Liver (tissue), 9 donors: ENCODE results near the gene CDHR2. TPM values are rescaled to one million over a fixed set of nuclear protein-coding genes. Genes with fewer than 3 reads are reported as not detected.
A peak's percentile ranks its signal among the peaks of the same experiment; 100 is the strongest.

Source experiments
- DNase-seq: peaks from one replicate; pipeline ENCODE4 v3.0.0-alpha.2; 2017; ENCODE audit warnings: low spot score
- H3K27ac ChIP-seq, 2 donors: one replicate each; pipeline ENCODE4 v1.7.0; 2013; ENCODE audit warnings: inconsistent platforms in 2 of 2, low read length in 2 of 2, control low read depth in 1 of 2, low read depth in 1 of 2, mild to moderate bottlenecking in 1 of 2
- H3K27me3 ChIP-seq, 4 donors: one replicate each; pipeline versions ENCODE4 v1.6.1 to v1.7.0; 2013; ENCODE audit warnings: low read length in 3 of 4, inconsistent platforms in 1 of 4, mild to moderate bottlenecking in 1 of 4, moderate library complexity in 1 of 4; ENCODE audit not compliant: control insufficient read depth in 4 of 4, insufficient read depth in 4 of 4
- H3K36me3 ChIP-seq, 4 donors: one replicate each; pipeline versions ENCODE4 v1.6.1 to v1.7.0; 2013; ENCODE audit warnings: low read length in 3 of 4, mild to moderate bottlenecking in 3 of 4, low read depth in 1 of 4, moderate library complexity in 1 of 4; ENCODE audit not compliant: control insufficient read depth in 4 of 4, insufficient read depth in 3 of 4
- H3K4me1 ChIP-seq, 4 donors: one replicate each; pipeline versions ENCODE4 v1.6.1 to v1.7.0; 2013; ENCODE audit warnings: low read length in 3 of 4, mild to moderate bottlenecking in 3 of 4, moderate library complexity in 1 of 4; ENCODE audit not compliant: control insufficient read depth in 4 of 4, insufficient read depth in 4 of 4
- H3K4me3 ChIP-seq, 3 donors: one replicate each; pipeline versions ENCODE4 v1.6.1 to v1.7.0; 2013; ENCODE audit warnings: low read length in 3 of 3, control low read depth in 1 of 3, low read depth in 1 of 3, mild to moderate bottlenecking in 1 of 3
- H3K9ac ChIP-seq, 2 donors: one replicate each; pipeline ENCODE4 v1.7.0; 2013; ENCODE audit warnings: low read length in 2 of 2, mild to moderate bottlenecking in 2 of 2, moderate library complexity in 2 of 2, control low read depth in 1 of 2, low read depth in 1 of 2
- H3K9me3 ChIP-seq, 4 donors: one replicate each; pipeline versions ENCODE4 v1.6.1 to v1.7.0; 2013; ENCODE audit warnings: low read length in 3 of 4; ENCODE audit not compliant: control insufficient read depth in 4 of 4
- ATF3 ChIP-seq: IDR thresholded peaks from 2 replicates; pipeline ENCODE4 v1.6.1; 2016; ENCODE audit warnings: antibody characterized with exemption
- CTCF ChIP-seq: fragments of 150-350 bp; IDR thresholded peaks from 2 replicates; pipeline ENCODE4 v1.5.1; 2017; ENCODE audit warnings: improper control_type of control experiment, low read depth, low read length; ENCODE audit not compliant: missing input control
- FOXA2 ChIP-seq: IDR thresholded peaks from 2 replicates; pipeline ENCODE4 v1.6.1; 2016; ENCODE audit warnings: antibody characterized with exemption
- GABPA ChIP-seq, 2 donors: IDR thresholded peaks in 1 of 2; conservative IDR thresholded peaks in 1 of 2; 2 replicates each; pipeline ENCODE4 v1.6.1; 2016; ENCODE audit warnings: antibody characterized with exemption in 2 of 2, mild to moderate bottlenecking in 1 of 2, moderate library complexity in 1 of 2
- HNF4A ChIP-seq, 2 donors: conservative IDR thresholded peaks; 2 replicates each; pipeline ENCODE4 v1.6.1; 2016; ENCODE audit warnings: antibody characterized with exemption in 2 of 2, mild to moderate bottlenecking in 2 of 2
- HNF4G ChIP-seq: IDR thresholded peaks from 2 replicates; pipeline ENCODE4 v1.6.1; 2016; ENCODE audit warnings: antibody characterized with exemption
- JUND ChIP-seq, 2 donors: IDR thresholded peaks; 2 replicates each; pipeline ENCODE4 v1.6.1; 2016; ENCODE audit warnings: antibody characterized with exemption in 2 of 2
- MAX ChIP-seq: IDR thresholded peaks from 2 replicates; pipeline ENCODE4 v1.6.1; 2016; ENCODE audit warnings: antibody characterized with exemption
- RAD21 ChIP-seq, 2 donors: IDR thresholded peaks; 2 replicates each; pipeline ENCODE4 v1.6.1; 2016; ENCODE audit warnings: antibody characterized with exemption in 2 of 2, mild to moderate bottlenecking in 2 of 2
- RXRA ChIP-seq, 2 donors: IDR thresholded peaks; 2 replicates each; pipeline ENCODE4 v1.6.1; 2017 to 2018; ENCODE audit warnings: antibody characterized with exemption in 2 of 2, mild to moderate bottlenecking in 1 of 2
- SP1 ChIP-seq: IDR thresholded peaks from 2 replicates; pipeline ENCODE4 v1.6.1; 2018; ENCODE audit warnings: antibody characterized with exemption, mild to moderate bottlenecking
- TAF1 ChIP-seq: conservative IDR thresholded peaks from 2 replicates; pipeline ENCODE4 v1.6.1; 2016; ENCODE audit warnings: antibody characterized with exemption, mild to moderate bottlenecking
- YY1 ChIP-seq: IDR thresholded peaks from 2 replicates; pipeline ENCODE4 v1.6.1; 2016; ENCODE audit warnings: antibody characterized with exemption, mild to moderate bottlenecking
- whole genome bisulfite sequencing: extraction: QIAGEN DNeasy Blood & Tissue Kit; methylation state at CpG from one replicate; pipeline ENCODE4 v1.1.7; 2013; 5-methylcytosine and 5-hydroxymethylcytosine counted together
- polyA plus RNA-seq, 2 donors: library from polyadenylated mRNA; stranded (reverse) in 1 of 2; unstranded in 1 of 2; fragments of 200-250 nt in 1 of 2; fragments of >200 nt in 1 of 2; fragmentation: Nextera tagmentation in 1 of 2; extraction: Ambion mirVana in 1 of 2; gene quantifications; one replicate each; pipeline versions ENCODE4 v1.2.1 to v1.2.3, GENCODE V29; 2013 to 2015
- total RNA-seq, 2 donors: library from RNA; depleted of rRNA; stranded (reverse); fragments of >200 nt; gene quantifications; one replicate each; pipeline ENCODE4 v1.2.3, GENCODE V29; 2014
- TF ChIP-seq, protein P1 (sequence below): IDR thresholded peaks from 2 replicates; pipeline ENCODE4 v1.6.1; 2016; ENCODE audit warnings: antibody characterized with exemption
- TF ChIP-seq, protein P2 (sequence below): IDR thresholded peaks from 2 replicates; pipeline ENCODE4 v1.6.1; 2016; ENCODE audit warnings: antibody characterized with exemption, mild to moderate bottlenecking
- donor health status: healthy.
- donor health status: healthy.
- donor health status: healthy.
- donor health status: healthy.
- donor health status: healthy.

CDHR2 gene
- total and polyA plus RNA-seq, 4 donors, result 8.8 to 23.8 (median 16.6) TPM

DNA sequence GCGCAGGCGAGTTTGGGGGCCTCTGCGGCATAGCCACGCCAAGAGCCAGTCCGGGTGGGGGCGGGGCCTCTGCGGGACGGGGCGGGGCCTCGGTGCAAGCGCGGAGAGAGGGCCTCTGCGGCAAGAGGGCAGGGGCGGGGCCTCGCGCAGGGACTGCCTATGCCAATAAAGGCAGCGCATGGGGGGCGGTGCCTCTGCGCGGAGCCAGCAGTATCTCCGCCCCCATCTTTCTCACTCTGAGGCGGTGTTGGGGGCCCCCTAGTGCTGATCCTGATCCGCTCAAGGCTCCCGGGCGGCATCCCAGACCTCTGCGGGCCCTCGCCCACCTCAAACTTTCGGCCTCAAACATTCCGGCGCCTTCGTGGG is 70.0 kb downstream of the CDHR2 start:
- Histone ChIP-seq H3K27me3 (peaks cover 0 to 16% (median 8%) of the 10 kb centered on the region in 4 donors), H3K27ac (no peak overlapping the region), H3K9me3 (no peaks in the 10 kb centered on the region), H3K4me3 (no peak overlapping the region), H3K4me1 (peaks cover 0 to 4% (median 0%) of the 10 kb centered on the region in 4 donors), H3K9ac (no peak overlapping the region), H3K36me3 (no peaks in the 10 kb centered on the region)
- no peak for TF ChIP-seq SP1
- TF ChIP-seq, protein P1, sequence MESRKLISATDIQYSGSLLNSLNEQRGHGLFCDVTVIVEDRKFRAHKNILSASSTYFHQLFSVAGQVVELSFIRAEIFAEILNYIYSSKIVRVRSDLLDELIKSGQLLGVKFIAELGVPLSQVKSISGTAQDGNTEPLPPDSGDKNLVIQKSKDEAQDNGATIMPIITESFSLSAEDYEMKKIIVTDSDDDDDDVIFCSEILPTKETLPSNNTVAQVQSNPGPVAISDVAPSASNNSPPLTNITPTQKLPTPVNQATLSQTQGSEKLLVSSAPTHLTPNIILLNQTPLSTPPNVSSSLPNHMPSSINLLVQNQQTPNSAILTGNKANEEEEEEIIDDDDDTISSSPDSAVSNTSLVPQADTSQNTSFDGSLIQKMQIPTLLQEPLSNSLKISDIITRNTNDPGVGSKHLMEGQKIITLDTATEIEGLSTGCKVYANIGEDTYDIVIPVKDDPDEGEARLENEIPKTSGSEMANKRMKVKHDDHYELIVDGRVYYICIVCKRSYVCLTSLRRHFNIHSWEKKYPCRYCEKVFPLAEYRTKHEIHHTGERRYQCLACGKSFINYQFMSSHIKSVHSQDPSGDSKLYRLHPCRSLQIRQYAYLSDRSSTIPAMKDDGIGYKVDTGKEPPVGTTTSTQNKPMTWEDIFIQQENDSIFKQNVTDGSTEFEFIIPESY, result no peak
- TF ChIP-seq YY1, result no peak
- TF ChIP-seq, protein P2, sequence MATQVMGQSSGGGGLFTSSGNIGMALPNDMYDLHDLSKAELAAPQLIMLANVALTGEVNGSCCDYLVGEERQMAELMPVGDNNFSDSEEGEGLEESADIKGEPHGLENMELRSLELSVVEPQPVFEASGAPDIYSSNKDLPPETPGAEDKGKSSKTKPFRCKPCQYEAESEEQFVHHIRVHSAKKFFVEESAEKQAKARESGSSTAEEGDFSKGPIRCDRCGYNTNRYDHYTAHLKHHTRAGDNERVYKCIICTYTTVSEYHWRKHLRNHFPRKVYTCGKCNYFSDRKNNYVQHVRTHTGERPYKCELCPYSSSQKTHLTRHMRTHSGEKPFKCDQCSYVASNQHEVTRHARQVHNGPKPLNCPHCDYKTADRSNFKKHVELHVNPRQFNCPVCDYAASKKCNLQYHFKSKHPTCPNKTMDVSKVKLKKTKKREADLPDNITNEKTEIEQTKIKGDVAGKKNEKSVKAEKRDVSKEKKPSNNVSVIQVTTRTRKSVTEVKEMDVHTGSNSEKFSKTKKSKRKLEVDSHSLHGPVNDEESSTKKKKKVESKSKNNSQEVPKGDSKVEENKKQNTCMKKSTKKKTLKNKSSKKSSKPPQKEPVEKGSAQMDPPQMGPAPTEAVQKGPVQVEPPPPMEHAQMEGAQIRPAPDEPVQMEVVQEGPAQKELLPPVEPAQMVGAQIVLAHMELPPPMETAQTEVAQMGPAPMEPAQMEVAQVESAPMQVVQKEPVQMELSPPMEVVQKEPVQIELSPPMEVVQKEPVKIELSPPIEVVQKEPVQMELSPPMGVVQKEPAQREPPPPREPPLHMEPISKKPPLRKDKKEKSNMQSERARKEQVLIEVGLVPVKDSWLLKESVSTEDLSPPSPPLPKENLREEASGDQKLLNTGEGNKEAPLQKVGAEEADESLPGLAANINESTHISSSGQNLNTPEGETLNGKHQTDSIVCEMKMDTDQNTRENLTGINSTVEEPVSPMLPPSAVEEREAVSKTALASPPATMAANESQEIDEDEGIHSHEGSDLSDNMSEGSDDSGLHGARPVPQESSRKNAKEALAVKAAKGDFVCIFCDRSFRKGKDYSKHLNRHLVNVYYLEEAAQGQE, result no peak
- no peak for TF ChIP-seq FOXA2
- TF ChIP-seq RXRA (IDR thresholded peaks at IDR 0.05), result no peak
- no peak for TF ChIP-seq CTCF
- no peak for TF ChIP-seq RAD21 (IDR thresholded peaks at IDR 0.05)
- no peak for TF ChIP-seq HNF4A (conservative IDR thresholded peaks at IDR 0.05)
- no peak for TF ChIP-seq TAF1
- TF ChIP-seq JUND (IDR thresholded peaks at IDR 0.05), result no peak
- no peak for TF ChIP-seq ATF3
- DNase-seq, result peak; percentile 87
- WGBS, result 8% methylated on average over 31 of the region's 31 CpGs

DNA sequence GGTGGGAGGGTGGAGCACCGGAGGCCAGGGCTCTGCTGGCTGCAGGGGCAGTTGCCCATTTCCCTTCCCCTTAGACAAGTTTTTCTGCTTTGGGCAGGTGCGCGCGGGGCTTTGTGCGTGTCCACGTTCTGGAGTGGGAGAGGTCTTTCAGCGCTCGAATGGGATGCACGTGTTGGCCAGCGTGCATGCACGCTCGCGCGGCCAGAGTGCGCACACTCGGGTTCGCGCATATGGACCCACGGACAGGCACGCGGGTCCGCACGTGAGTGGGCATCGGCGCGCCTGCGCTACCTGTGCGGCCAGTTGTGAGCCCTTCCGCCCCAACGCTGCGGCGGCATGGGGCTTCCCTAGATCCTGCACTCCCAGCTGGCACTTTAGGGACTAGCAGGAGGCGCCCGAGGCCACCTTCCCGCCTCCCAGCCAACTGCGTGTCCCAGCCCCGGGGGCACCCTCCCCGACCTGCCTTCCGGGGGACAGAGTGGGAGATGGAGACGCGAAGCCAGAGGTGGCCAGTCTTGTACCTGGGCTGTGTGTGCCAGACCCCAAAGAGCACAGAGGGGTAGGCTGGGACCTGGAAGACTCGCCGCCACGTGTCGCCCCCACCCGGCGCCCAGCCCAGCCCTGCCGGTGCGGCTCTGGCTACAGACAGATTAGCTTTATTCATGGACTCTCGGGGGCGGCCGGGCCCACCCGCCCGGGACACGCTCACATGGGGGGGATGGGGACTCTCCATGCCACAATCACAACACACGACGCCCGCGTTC is 70.6 kb downstream of the CDHR2 start:
- no peak overlapping the region for H3K9ac ChIP-seq
- DNase-seq, result no peak
- H3K4me1 ChIP-seq, result peaks cover 0 to 4% (median 0%) of the 10 kb centered on the region in 4 donors
- no peak overlapping the region for H3K27ac ChIP-seq
- H3K4me3 ChIP-seq, result no peak overlapping the region
- peaks cover 0 to 17% (median 9%) of the 10 kb centered on the region in 4 donors for H3K27me3 ChIP-seq
- no peaks in the 10 kb centered on the region for H3K36me3 ChIP-seq
- TF ChIP-seq, protein P2, result no peak
- TF ChIP-seq YY1, result no peak
- TF ChIP-seq RAD21 (IDR thresholded peaks at IDR 0.05), result no peak
- no peak for TF ChIP-seq GABPA (IDR thresholded peaks at IDR 0.05 in 1 of 2, conservative IDR thresholded peaks at IDR 0.05 in 1 of 2)
- TF ChIP-seq HNF4G, result no peak
- TF ChIP-seq MAX, result no peak
- WGBS, result 21% methylated on average over 59 of the region's 59 CpGs
- no peaks in the 10 kb centered on the region for H3K9me3 ChIP-seq
